ENCODE data around the gene SCMH1.
A peak's percentile ranks its signal among the peaks of the same experiment; 100 is the strongest.

Gene SCMH1

DNA sequence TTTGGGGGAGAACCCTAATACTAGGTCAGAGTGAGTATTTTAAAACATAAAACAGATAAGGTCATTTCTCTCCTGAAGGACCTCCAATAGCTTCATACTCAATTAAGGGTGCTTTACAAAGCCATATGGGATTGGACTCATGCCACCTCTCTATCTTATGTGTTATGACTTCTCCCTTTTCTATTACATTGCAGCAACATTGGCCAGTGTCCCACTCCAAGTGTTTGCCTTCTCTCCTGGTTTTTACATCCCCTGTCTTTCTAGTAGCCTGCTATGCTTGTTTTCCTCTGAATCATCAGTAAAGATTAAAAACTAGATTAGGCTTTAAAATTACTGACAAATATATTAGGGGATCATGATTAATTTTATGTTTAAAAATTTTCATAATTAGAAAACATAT, 66.6 kb downstream of the SCMH1 start:
- Histone ChIP-seq H3K36me3 (peaks cover 16 to 72% (median 48%) of the 10 kb centered on the region in 11 experiments; a peak in 21 of 22 replicates), H3K27me3 (no peaks in the 10 kb centered on the region), H3K9me3 (replicated peaks in 1 of 11) (peaks cover 27 to 74% (median 62%) of the 10 kb centered on the region in 11 experiments), H3K4me1 (peaks cover 0 to 7% (median 0%) of the 10 kb centered on the region in 10 experiments; a peak in 3 of 20 replicates), H3K4me3 (no peak overlapping the region), H3K9ac (no peak overlapping the region), H3K27ac (no peak overlapping the region), H4K20me1 (no peaks in the 10 kb centered on the region), H3K4me2 (no peak overlapping the region)
- no peak for TF ChIP-seq Cebpa-rat (IDR thresholded peaks at IDR 0.05)

GRCh38 chr1:41174170-41174569, 67.9 kb downstream of the SCMH1 start:
- TF ChIP-seq Cebpa-rat (IDR thresholded peaks at IDR 0.05), result no peak
- H3K27ac ChIP-seq, result no peak overlapping the region
- H3K27me3 ChIP-seq, result no peaks in the 10 kb centered on the region
- peaks cover 41 to 84% (median 75%) of the 10 kb centered on the region in 11 experiments for H3K9me3 ChIP-seq (replicated peaks in 1 of 11)
- H3K4me1 ChIP-seq, result peaks cover 0 to 7% (median 0%) of the 10 kb centered on the region in 10 experiments; a peak in 3 of 20 replicates
- H3K9ac ChIP-seq, result no peak overlapping the region
- H3K36me3 ChIP-seq, result peaks cover 29 to 86% (median 62%) of the 10 kb centered on the region in 11 experiments
- H4K20me1 ChIP-seq, result no peaks in the 10 kb centered on the region
- no peak overlapping the region for H3K4me2 ChIP-seq
- H3K4me3 ChIP-seq, result no peak overlapping the region

GRCh38 chr1:41173651-41174050, 68.5 kb downstream of the SCMH1 start:
- H3K4me2 ChIP-seq, result no peak overlapping the region
- no peak for TF ChIP-seq Cebpa-rat (IDR thresholded peaks at IDR 0.05)

DNA sequence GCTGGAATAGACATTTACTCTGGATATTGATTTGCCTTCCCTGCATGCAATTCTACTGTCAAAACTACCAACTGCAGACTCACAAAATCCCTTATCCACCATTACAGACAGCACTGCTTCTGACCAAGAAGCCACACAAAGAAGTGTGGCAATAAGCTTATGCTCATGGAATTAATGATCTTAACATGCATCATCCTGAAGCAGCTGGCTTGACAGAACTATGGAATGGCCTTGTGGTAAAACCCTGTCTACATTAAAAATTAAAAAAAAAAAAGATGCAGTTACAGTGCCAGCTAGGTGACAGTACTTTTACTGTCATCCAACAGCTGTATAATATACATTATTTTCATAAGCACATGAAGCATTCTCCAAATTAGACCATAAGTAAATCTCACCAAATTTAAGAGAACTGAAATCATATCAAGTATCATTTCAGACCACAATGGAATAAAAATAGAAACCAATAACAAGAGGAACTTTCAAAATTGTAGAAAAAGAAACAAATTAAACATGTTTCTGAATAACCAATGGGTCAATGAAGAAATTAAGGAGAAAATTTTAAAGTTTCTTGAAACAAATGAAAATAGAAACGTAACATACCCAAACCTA, 70.7 kb downstream of the SCMH1 start:
- peaks cover 44 to 98% (median 77%) of the 10 kb centered on the region in 11 experiments for H3K36me3 ChIP-seq
- no peaks in the 10 kb centered on the region for H3K27me3 ChIP-seq
- no peak for TF ChIP-seq Cebpa-rat (IDR thresholded peaks at IDR 0.05)
- no peak overlapping the region; a peak in 1 of 20 replicates for H3K4me3 ChIP-seq
- H3K9me3 ChIP-seq (replicated peaks in 1 of 11), result peaks cover 58 to 92% (median 78%) of the 10 kb centered on the region in 11 experiments
- H3K4me1 ChIP-seq, result peaks cover 0 to 7% (median 0%) of the 10 kb centered on the region in 10 experiments; a peak in 3 of 20 replicates
- no peak overlapping the region for H3K27ac ChIP-seq
- H4K20me1 ChIP-seq, result no peaks in the 10 kb centered on the region
- H3K4me2 ChIP-seq, result no peak overlapping the region
- H3K9ac ChIP-seq, result no peak overlapping the region

More at GRCh38 chr1:41173651-41174050, 68.5 kb downstream of the SCMH1 start:
- Histone ChIP-seq H4K20me1 (no peaks in the 10 kb centered on the region), H3K9me3 (replicated peaks in 1 of 11) (peaks cover 46 to 88% (median 76%) of the 10 kb centered on the region in 11 experiments), H3K9ac (no peak overlapping the region), H3K27ac (no peak overlapping the region), H3K4me1 (peaks cover 0 to 7% (median 0%) of the 10 kb centered on the region in 10 experiments; a peak in 3 of 20 replicates), H3K36me3 (peaks cover 35 to 91% (median 67%) of the 10 kb centered on the region in 11 experiments), H3K27me3 (no peaks in the 10 kb centered on the region), H3K4me3 (no peak overlapping the region)

DNA sequence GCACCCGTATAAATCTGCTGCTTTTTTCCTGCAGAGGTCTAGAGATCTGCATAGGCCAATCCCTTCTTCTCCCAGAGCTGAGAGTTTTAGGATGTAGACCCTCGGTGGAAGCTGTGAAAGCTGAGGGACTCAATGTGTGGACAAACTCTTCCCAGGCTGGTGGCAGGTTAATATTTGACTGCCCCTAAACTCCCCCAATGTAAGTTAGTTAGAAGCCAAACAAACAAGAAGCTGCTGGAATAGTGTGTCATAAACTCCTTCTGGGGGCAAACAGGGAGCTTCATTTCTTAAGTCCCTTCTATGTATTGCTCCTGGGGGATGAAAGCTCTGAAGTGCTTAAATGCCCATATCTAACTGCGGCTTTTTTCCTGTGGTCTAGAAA, 72.3 kb downstream of the SCMH1 start:
- Histone ChIP-seq H4K20me1 (no peaks in the 10 kb centered on the region), H3K4me3 (peak overlapping the region in 2 of 10 experiments; percentile 5; a peak in 2 of 20 replicates), H3K9ac (no peak overlapping the region), H3K27me3 (no peaks in the 10 kb centered on the region), H3K4me2 (no peak overlapping the region), H3K4me1 (peaks cover 0 to 7% (median 0%) of the 10 kb centered on the region in 10 experiments; a peak in 3 of 20 replicates), H3K27ac (no peak overlapping the region), H3K9me3 (replicated peaks in 1 of 11) (peaks cover 47 to 84% (median 67%) of the 10 kb centered on the region in 11 experiments), H3K36me3 (peaks cover 38 to 83% (median 68%) of the 10 kb centered on the region in 11 experiments)
- TF ChIP-seq Cebpa-rat (IDR thresholded peaks at IDR 0.05), result no peak

- no peak for TF ChIP-seq Cebpa-rat (IDR thresholded peaks at IDR 0.05)
- Histone ChIP-seq H4K20me1 (no peaks in the 10 kb centered on the region), H3K36me3 (peaks cover 36 to 80% (median 64%) of the 10 kb centered on the region in 11 experiments), H3K27me3 (no peaks in the 10 kb centered on the region), H3K4me3 (peak overlapping the region in 4 of 10 experiments; percentile 5 to 20 (median 10); a peak in 5 of 20 replicates), H3K9ac (no peak overlapping the region), H3K4me2 (no peak overlapping the region), H3K4me1 (peaks cover 0 to 7% (median 0%) of the 10 kb centered on the region in 10 experiments; a peak in 3 of 20 replicates), H3K9me3 (replicated peaks in 1 of 11) (peaks cover 47 to 80% (median 67%) of the 10 kb centered on the region in 11 experiments), H3K27ac (no peak overlapping the region)
Measured at GRCh38 chr1:41169066-41169798, 72.9 kb downstream of the SCMH1 start.

- no peaks in the 10 kb centered on the region for H3K27me3 ChIP-seq
- TF ChIP-seq Cebpa-rat (IDR thresholded peaks at IDR 0.05), result no peak
Measured at GRCh38 chr1:41167667-41168066, 74.4 kb downstream of the SCMH1 start.

DNA sequence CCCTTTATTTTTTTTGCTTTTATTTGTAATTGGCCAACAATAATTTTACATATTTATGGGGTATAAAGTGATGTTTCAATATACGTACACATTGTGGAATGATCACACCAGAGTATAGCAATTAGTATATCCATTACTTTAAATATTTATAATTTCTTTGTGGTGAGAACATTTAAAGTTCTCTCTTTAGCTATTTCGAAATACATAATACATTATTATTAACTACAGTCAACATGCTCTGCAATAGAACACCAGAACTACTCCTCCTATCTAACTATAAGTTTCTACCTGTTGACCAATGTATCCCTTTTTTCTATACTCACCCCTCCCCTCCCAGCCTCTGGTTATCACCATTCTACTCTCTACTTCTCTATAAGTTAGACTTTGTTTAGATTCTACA, 77.4 kb downstream of the SCMH1 start:
- no peak for TF ChIP-seq Cebpa-rat (IDR thresholded peaks at IDR 0.05)
- no peak overlapping the region for H3K27ac ChIP-seq

More at GRCh38 chr1:41167667-41168066, 74.4 kb downstream of the SCMH1 start:
- H3K4me1 ChIP-seq, result peaks cover 0 to 7% (median 0%) of the 10 kb centered on the region in 10 experiments; a peak in 3 of 20 replicates
- no peak overlapping the region; a peak in 1 of 20 replicates for H3K4me3 ChIP-seq
- H4K20me1 ChIP-seq, result peaks cover 0 to 6% (median 0%) of the 10 kb centered on the region in 11 experiments; a peak in 2 of 22 replicates
- no peak overlapping the region for H3K27ac ChIP-seq
- no peak overlapping the region for H3K4me2 ChIP-seq
- H3K9me3 ChIP-seq (replicated peaks in 1 of 11), result peaks cover 47 to 67% (median 58%) of the 10 kb centered on the region in 11 experiments
- H3K36me3 ChIP-seq, result peaks cover 41 to 80% (median 69%) of the 10 kb centered on the region in 11 experiments
- no peak overlapping the region for H3K9ac ChIP-seq

GRCh38 chr1:41162441-41162840, 79.7 kb downstream of the SCMH1 start:
- H3K27ac ChIP-seq, result no peak overlapping the region
- no peak overlapping the region for H3K4me3 ChIP-seq
- H3K27me3 ChIP-seq, result no peaks in the 10 kb centered on the region
- H3K9me3 ChIP-seq (replicated peaks in 1 of 11), result peaks cover 6 to 15% (median 9%) of the 10 kb centered on the region in 11 experiments
- H3K4me2 ChIP-seq, result no peak overlapping the region
- peaks cover 25 to 81% (median 72%) of the 10 kb centered on the region in 11 experiments for H3K36me3 ChIP-seq
- H3K9ac ChIP-seq, result no peak overlapping the region
- no peaks in the 10 kb centered on the region for H3K4me1 ChIP-seq
- peaks cover 0 to 17% (median 0%) of the 10 kb centered on the region in 11 experiments; a peak in 6 of 22 replicates for H4K20me1 ChIP-seq
- no peak for TF ChIP-seq Cebpa-rat (IDR thresholded peaks at IDR 0.05)

More for the DNA sequence above, 77.4 kb downstream of the SCMH1 start:
- Histone ChIP-seq H3K9ac (no peak overlapping the region), H3K27me3 (no peaks in the 10 kb centered on the region), H3K9me3 (replicated peaks in 1 of 11) (peaks cover 28 to 37% (median 32%) of the 10 kb centered on the region in 11 experiments), H3K4me1 (no peaks in the 10 kb centered on the region), H3K36me3 (peaks cover 47 to 81% (median 72%) of the 10 kb centered on the region in 11 experiments), H3K4me2 (no peak overlapping the region), H3K4me3 (no peak overlapping the region), H4K20me1 (peaks cover 0 to 17% (median 0%) of the 10 kb centered on the region in 11 experiments; a peak in 6 of 22 replicates)
